GM10266 (cell line): ENCODE measurements around the gene WNT7B.

Experiments used
- DNase-seq: peaks from one replicate; pipeline ENCODE4 v3.0.0; 2012; ENCODE audit errors: extremely low spot score
- TF ChIP-seq, protein P1 (sequence below): IDR thresholded peaks from 2 replicates; pipeline ENCODE4 v1.5.1; 2012; ENCODE audit warnings: mild to moderate bottlenecking, low read depth; ENCODE audit not compliant: control insufficient read depth, insufficient read depth; ENCODE audit errors: missing control alignments

WNT7B gene

DNA sequence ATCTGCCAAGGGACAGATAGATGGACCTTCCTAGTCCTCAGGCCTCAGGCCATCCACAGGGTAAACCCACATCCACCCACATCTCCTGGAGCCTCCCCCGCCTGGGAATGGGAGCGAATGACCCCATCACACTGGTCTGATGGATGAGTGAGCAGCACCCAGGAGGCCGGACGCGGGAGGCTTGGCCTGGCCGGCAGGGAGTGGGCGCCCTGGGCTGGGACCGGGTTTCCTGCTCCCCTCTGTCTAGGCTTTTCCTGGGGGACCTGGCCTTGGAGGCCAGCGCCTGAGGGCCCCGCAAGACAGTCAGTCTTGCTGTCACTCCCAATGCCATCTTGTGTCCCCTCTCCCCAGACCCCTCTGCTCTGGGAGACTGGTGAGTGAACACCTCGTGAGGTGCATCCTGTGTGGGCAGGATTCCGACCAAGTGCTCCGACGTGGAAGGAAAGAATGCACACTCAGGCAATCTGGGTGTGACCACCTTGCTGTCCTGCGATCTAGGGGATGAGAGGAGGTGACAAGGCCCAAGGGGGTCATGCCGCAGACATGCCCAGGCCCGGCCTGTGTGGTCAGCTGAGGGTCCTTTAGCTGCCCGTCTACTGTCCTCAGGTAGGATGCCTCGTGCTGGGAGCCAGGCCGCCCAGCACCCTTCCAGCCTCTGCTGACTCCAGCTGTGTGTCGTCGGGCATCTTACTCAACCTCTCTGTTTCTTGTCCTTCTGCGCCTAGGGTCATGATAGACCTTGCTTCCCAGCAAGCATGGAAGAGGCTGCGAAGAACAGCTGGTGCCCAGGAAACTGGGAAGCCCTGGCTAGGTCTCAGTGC lies 26.5 kb upstream of the WNT7B start:
- TF ChIP-seq, protein P1, sequence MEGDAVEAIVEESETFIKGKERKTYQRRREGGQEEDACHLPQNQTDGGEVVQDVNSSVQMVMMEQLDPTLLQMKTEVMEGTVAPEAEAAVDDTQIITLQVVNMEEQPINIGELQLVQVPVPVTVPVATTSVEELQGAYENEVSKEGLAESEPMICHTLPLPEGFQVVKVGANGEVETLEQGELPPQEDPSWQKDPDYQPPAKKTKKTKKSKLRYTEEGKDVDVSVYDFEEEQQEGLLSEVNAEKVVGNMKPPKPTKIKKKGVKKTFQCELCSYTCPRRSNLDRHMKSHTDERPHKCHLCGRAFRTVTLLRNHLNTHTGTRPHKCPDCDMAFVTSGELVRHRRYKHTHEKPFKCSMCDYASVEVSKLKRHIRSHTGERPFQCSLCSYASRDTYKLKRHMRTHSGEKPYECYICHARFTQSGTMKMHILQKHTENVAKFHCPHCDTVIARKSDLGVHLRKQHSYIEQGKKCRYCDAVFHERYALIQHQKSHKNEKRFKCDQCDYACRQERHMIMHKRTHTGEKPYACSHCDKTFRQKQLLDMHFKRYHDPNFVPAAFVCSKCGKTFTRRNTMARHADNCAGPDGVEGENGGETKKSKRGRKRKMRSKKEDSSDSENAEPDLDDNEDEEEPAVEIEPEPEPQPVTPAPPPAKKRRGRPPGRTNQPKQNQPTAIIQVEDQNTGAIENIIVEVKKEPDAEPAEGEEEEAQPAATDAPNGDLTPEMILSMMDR = no peak
- no peak for DNase-seq

DNA sequence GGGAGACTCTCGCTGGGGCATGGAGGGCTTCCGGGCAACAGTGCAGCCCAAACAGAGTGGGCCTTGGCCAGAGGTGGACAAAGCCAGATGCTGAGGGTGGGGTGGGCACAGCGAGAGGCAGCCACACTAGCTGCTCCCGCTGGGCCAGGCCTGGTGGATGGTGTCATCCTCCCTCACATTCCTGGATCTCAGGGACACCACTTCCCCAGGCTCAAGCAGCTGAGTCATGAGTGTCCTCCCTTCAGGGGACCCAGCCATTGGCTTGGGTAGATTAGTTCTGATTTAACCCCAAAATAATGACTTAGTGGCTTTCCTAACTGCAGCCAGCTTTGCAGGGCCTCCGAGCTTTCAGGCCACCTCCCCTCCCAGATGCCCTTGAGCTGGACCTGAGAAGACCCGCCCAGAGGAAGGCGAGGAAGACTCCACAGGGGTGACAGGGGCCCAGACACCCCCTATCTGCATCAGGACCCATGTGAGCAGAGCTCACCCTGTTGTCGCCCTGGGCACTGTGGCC lies 25.9 kb upstream of the WNT7B start:
- no peak for DNase-seq
- TF ChIP-seq, protein P1 = no peak

DNA sequence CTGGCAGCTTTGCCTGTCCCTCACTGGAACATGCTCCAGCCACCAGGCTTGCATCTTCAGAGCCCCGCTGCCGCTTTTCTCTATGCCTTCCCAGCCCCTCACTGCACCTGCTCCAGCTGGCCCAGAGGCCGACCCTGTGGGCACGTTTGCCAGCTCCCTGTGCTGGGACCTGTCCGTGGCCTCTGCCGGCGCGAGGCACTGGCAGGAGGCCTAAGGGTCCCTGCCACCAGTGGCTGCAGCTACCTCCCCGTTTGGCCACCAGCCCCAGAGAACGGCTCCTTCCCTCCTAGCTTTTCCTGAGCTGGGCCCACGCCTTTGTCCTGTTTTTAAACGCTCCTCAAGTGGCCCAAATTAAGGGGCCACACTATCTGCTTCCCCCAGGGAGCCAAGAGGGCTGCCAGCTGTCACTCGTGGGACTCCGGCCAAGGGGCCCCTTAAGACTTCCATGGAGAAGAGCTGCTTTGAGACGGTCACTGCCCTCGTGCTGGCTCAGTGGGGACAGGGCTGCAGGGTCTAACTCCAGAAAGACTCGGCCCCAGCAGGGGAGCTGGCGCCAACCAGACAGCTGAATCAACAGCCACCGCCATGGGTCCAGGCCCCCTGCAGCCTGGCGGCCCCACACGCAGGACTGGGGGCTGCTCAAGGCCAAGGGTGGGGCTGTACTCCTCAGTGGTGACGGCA lies 24.6 kb upstream of the WNT7B start:
- TF ChIP-seq, protein P1 = no peak

DNA sequence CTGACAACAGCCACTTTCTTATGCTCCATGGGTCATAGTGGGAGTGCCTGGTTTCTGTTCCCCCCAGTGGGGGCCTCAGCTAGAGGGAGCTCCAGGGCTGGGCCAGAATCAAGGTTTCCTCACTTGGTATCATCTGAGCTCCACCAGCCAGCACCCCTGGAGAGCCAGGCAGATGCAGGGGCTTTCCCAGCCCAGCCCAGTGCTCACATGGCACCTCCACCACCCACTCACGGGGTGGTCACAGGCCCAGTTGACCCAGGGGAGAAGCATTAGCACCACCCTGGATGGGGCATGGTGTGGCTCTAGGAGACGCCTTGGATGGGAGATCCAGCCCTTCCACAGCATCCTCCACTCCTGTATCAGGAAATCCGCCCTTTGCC lies 24.1 kb upstream of the WNT7B start:
- DNase-seq = no peak
- TF ChIP-seq, protein P1 = no peak

More for the DNA sequence above, 24.6 kb upstream of the WNT7B start:
- DNase-seq = no peak

DNA sequence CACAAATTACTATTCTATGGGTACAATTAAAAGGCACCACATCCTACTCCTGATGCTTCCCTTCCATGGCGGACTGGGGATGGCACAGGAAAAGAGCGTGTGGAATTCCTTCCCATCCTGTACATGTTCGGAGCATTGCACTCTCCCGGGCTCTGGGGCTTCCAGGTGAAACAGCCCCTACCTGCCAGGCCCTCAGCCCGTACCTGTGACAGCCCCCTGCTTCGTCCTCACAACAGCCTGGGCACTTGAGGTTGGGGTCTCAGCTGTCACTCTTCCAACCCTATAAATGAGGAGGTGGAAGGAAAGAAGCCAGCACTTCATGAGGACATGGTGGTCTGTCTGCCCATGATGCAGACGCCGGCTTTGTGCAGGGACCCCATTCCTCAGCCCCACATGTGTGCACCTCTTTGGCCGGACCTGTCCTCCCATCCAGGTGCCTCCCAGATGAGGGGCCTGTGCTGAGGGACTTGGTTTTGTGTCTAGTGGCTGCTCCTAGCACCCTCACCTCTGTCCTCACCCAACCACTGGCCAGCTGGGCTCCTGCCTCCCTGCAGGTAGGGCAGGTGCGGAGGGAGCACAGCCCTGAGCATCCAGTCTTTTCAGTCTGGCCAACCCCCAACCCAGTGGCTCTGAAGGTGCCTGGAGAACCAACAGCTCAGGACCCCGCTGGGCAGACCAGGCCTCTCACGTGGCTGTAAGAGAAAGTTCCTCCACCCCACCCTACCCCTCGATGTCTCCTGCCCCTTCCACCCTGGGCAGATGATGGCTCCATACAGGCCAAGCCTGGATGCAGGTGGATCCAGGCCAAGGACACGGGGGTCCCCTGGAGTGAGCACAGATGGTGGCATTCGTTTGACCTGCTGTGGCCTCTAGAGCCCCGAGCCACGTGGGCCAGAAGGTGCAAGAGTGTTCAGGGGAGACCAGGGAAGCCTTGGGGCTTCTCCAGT lies 23.4 kb upstream of the WNT7B start:
- DNase-seq = no peak
- TF ChIP-seq, protein P1 = no peak

DNA sequence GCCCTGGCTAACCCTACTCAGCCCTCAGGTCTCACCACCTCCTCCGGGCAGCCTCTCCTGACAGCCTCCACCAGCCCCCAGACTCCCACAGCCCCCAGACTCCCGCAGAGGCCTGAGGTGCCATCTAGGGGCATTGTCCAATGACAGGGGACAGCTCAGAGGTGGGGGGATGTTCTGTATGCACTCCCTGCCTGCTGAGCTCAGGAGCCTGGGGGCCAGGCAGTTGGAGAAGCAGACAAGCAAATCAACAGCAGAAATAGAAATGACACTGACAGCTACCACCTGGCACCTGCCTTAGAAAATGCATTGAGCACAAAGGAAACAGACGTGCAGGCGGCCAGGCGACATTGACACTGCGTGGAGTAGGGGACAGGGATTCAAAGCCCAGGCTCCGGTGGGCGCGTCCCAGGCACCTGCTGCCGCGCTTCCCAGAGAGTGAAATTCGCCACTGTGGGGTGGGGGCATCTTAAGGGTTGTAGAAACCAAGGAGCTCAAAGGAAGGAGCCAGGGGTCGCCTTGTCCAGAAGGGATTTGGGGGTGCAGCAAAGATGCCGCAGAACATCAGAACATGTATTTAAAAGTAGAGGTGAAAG lies 22.5 kb upstream of the WNT7B start:
- no peak for DNase-seq
- TF ChIP-seq, protein P1 = no peak
